K562 (cell line): ENCODE data around the gene FAM193A.

ENCODE experiments used
- BRCA1 ChIP-seq, 2 experiments: fragments of 450-650 bp in 1 of 2; sonication (generic) in 1 of 2; formaldehyde crosslinking in 1 of 2; IDR thresholded peaks; 2 replicates each; pipeline versions ENCODE4 v1.5.0 to v1.6.1; 2017 to 2020; ENCODE audit warnings: mild to moderate bottlenecking in 1 of 2, missing genetic modification reagents in 1 of 2
- CBFA2T3 ChIP-seq: fragments of 450-650 bp; IDR thresholded peaks from 2 replicates; pipeline ENCODE4 v1.6.1; 2017
- EGR1 ChIP-seq: fragments of 450-650 bp; conservative IDR thresholded peaks from 2 replicates; pipeline ENCODE4 v1.6.1; 2017; ENCODE audit warnings: mild to moderate bottlenecking
- ETV5 ChIP-seq: sonication (generic); formaldehyde crosslinking; IDR thresholded peaks from 2 replicates; pipeline ENCODE4 v1.4.0; 2020; ENCODE audit warnings: low read depth, mild to moderate bottlenecking, missing genetic modification reagents
- EZH2 ChIP-seq: IDR thresholded peaks from 2 replicates; pipeline ENCODE4 v1.6.1; 2012; ENCODE audit warnings: low read depth, mild to moderate bottlenecking, inconsistent platforms, low read length, borderline replicate concordance
- POLR2A ChIP-seq: fragments of 450-650 bp; conservative IDR thresholded peaks from 2 replicates; pipeline ENCODE4 v1.6.1; 2016
- RBM22 ChIP-seq: fragments of 200-400 bp; formaldehyde crosslinking; IDR thresholded peaks from 2 replicates; pipeline ENCODE4 v1.6.1; 2018; ENCODE audit warnings: low read length, low read depth; ENCODE audit not compliant: poor library complexity, severe bottlenecking
- RCOR1 ChIP-seq, 2 experiments: IDR thresholded peaks; 2 replicates each; pipeline ENCODE4 v1.6.1; 2012; ENCODE audit warnings: low read depth in 2 of 2, low read length in 2 of 2, borderline replicate concordance in 1 of 2, improper control_type of control experiment in 1 of 2
- ZBTB7A ChIP-seq: IDR thresholded peaks from 2 replicates; pipeline ENCODE4 v1.6.1; 2011; ENCODE audit warnings: low read depth, mild to moderate bottlenecking, low read length, moderate library complexity, borderline replicate concordance; ENCODE audit not compliant: control insufficient read depth

DNA sequence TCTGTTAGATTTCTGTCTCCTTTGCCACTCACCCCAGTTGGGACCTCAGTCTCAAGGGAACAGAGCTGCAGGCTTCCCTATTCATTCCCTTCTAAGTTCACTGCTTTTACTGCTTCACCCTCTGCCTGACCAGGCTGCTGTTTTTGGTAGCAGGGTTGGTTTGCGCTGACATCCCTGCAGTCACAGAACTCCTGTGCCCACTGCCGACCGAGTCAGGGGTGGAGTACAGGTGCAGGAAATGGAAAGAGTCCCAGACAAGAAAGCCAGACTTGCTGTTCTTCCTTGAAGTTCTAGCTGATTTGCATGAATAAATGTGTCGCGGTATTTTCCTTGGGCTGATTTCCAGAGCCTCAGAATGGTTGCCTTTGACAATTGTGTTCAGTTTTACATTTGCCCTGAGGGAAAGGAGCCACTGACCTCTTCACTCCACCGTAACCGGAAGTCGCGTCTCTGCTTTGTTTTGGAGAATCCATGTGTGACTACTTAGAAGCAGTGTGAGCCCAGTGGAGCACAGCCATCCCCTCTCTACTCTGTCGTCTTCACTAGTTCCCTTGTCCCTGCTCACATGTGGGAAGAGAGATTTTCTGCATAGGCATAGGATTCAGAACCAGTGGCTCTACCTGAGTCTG is 134.9 kb downstream of the FAM193A start:
- TF ChIP-seq EGR1 = no peak
- no peak for TF ChIP-seq EZH2
- no peak for TF ChIP-seq CBFA2T3
- TF ChIP-seq ETV5 (CRISPR knock-in tag) = no peak
- no peak for TF ChIP-seq RBM22
- TF ChIP-seq RCOR1 (IDR thresholded peaks at IDR 0.05; ENCODE audit: borderline replicate concordance in 1 of 2, low read depth in 2 of 2, low read length in 2 of 2) = no peak
- no peak for TF ChIP-seq POLR2A
- TF ChIP-seq ZBTB7A = no peak
- no peak for TF ChIP-seq BRCA1 (IDR thresholded peaks at IDR 0.05)
- no peak for TF ChIP-seq BRCA1 (CRISPR knock-in tag; IDR thresholded peaks at IDR 0.05)
